Liver (tissue), 3 donors: ENCODE data around the gene PYM1.

Source experiments
- CTCF ChIP-seq: fragments of 150-350 bp; IDR thresholded peaks from 2 replicates; pipeline ENCODE4 v1.5.1; 2017; ENCODE audit warnings: improper control_type of control experiment, low read depth, low read length; ENCODE audit not compliant: missing input control
- EGR1 ChIP-seq, 2 donors: IDR thresholded peaks; 2 replicates each; pipeline ENCODE4 v1.6.1; 2016 to 2018; ENCODE audit warnings: antibody characterized with exemption in 2 of 2, low read depth in 2 of 2
- FOXA1 ChIP-seq: IDR thresholded peaks from 2 replicates; pipeline ENCODE4 v1.6.1; 2016; ENCODE audit warnings: antibody characterized with exemption
- GABPA ChIP-seq, 2 donors: IDR thresholded peaks in 1 of 2; conservative IDR thresholded peaks in 1 of 2; 2 replicates each; pipeline ENCODE4 v1.6.1; 2016; ENCODE audit warnings: antibody characterized with exemption in 2 of 2, mild to moderate bottlenecking in 1 of 2, moderate library complexity in 1 of 2
- HNF4G ChIP-seq: IDR thresholded peaks from 2 replicates; pipeline ENCODE4 v1.6.1; 2016; ENCODE audit warnings: antibody characterized with exemption
- JUND ChIP-seq, 2 donors: IDR thresholded peaks; 2 replicates each; pipeline ENCODE4 v1.6.1; 2016; ENCODE audit warnings: antibody characterized with exemption in 2 of 2
- RAD21 ChIP-seq, 2 donors: IDR thresholded peaks; 2 replicates each; pipeline ENCODE4 v1.6.1; 2016; ENCODE audit warnings: antibody characterized with exemption in 2 of 2, mild to moderate bottlenecking in 2 of 2
- YY1 ChIP-seq: IDR thresholded peaks from 2 replicates; pipeline ENCODE4 v1.6.1; 2016; ENCODE audit warnings: antibody characterized with exemption, mild to moderate bottlenecking
- TF ChIP-seq, protein P1 (sequence below): IDR thresholded peaks from 2 replicates; pipeline ENCODE4 v1.6.1; 2016; ENCODE audit warnings: antibody characterized with exemption
- donor health status: healthy.
- donor health status: healthy.

GRCh38 chr12:55930771-55931316 lies 3.1 kb upstream of the PYM1 start, which contains the start of gene DGKA:
- TF ChIP-seq JUND (IDR thresholded peaks at IDR 0.05) = no peak
- peak; percentile 30 for TF ChIP-seq CTCF
- no peak for TF ChIP-seq YY1
- no peak for TF ChIP-seq HNF4G
- TF ChIP-seq, protein P1, sequence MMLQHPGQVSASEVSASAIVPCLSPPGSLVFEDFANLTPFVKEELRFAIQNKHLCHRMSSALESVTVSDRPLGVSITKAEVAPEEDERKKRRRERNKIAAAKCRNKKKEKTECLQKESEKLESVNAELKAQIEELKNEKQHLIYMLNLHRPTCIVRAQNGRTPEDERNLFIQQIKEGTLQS = no peak
- TF ChIP-seq RAD21 (IDR thresholded peaks at IDR 0.05) = peak; percentile 41 to 63
- TF ChIP-seq FOXA1 = no peak
- TF ChIP-seq EGR1 (IDR thresholded peaks at IDR 0.05; ENCODE audit: low read depth in 2 of 2) = no peak
- no peak for TF ChIP-seq GABPA (IDR thresholded peaks at IDR 0.05 in 1 of 2, conservative IDR thresholded peaks at IDR 0.05 in 1 of 2)
